DMS114 treated with DMSO at 0.1 percent for 48 hours (cell line): ENCODE results near the gene SPATA32.
"Not testable (repeated sequence)": the region's sequence is repeated elsewhere in the genome, so short reads cannot be mapped to it uniquely, and the experiment has no call there.

ENCODE experiments used
- DNase-seq: peaks from one replicate; lab custom pipeline; 2025; ENCODE audit not compliant: unreplicated experiment; lab: John Stamatoyannopoulos, UW

The SPATA32 gene

GRCh38 chr17:45261577-45262515 is at the start of gene SPATA32:
Gene SPATA32 (minus strand): TSS chr17:45262094. CDS start chr17:45262016, 78 bp downstream.
- DNase-seq = no peak

GRCh38 chr17:45311401-45311759 is 49.5 kb upstream of the SPATA32 start:
- no peak for DNase-seq

- no peak for DNase-seq
Observed at GRCh38 chr17:45310380-45311324, 48.8 kb upstream of the SPATA32 start.

- DNase-seq = no peak
Observed at GRCh38 chr17:45309400-45309799, 47.5 kb upstream of the SPATA32 start.

GRCh38 chr17:45308840-45309239 is 46.9 kb upstream of the SPATA32 start:
- DNase-seq = no peak

- DNase-seq = no peak
Observed at GRCh38 chr17:45308016-45308365, 46.1 kb upstream of the SPATA32 start.

- DNase-seq = no peak
Observed at GRCh38 chr17:45307290-45308015, 45.6 kb upstream of the SPATA32 start.

GRCh38 chr17:45306623-45307022 is 44.7 kb upstream of the SPATA32 start:
- DNase-seq = no peak

- DNase-seq = no peak
Observed at GRCh38 chr17:45306094-45306493, 44.2 kb upstream of the SPATA32 start.

GRCh38 chr17:45305530-45306087 is 43.7 kb upstream of the SPATA32 start:
- DNase-seq = no peak

- no peak for DNase-seq
Observed at GRCh38 chr17:45302649-45303173, 40.8 kb upstream of the SPATA32 start.

- not testable (repeated sequence) for DNase-seq
Observed at GRCh38 chr17:45302220-45302619, 40.3 kb upstream of the SPATA32 start.

- no peak for DNase-seq
Observed at GRCh38 chr17:45301674-45302073, 39.8 kb upstream of the SPATA32 start.

- no peak for DNase-seq
Observed at GRCh38 chr17:45300060-45300751, 38.3 kb upstream of the SPATA32 start.

- DNase-seq = no peak
Observed at GRCh38 chr17:45299361-45299760, 37.5 kb upstream of the SPATA32 start.

GRCh38 chr17:45298546-45299285 is 36.8 kb upstream of the SPATA32 start:
- DNase-seq = no peak

GRCh38 chr17:45296833-45297124 is 34.9 kb upstream of the SPATA32 start:
- DNase-seq = no peak

- no peak for DNase-seq
Observed at GRCh38 chr17:45296003-45296832, 34.3 kb upstream of the SPATA32 start.

- DNase-seq = no peak
Observed at GRCh38 chr17:45294506-45294905, 32.6 kb upstream of the SPATA32 start.
